ENCODE measurements around the gene CALHM3.
"Not testable (repeated sequence)": the region's sequence is repeated elsewhere in the genome, so short reads cannot be mapped to it uniquely, and the experiment has no call there.

The CALHM3 gene

DNA sequence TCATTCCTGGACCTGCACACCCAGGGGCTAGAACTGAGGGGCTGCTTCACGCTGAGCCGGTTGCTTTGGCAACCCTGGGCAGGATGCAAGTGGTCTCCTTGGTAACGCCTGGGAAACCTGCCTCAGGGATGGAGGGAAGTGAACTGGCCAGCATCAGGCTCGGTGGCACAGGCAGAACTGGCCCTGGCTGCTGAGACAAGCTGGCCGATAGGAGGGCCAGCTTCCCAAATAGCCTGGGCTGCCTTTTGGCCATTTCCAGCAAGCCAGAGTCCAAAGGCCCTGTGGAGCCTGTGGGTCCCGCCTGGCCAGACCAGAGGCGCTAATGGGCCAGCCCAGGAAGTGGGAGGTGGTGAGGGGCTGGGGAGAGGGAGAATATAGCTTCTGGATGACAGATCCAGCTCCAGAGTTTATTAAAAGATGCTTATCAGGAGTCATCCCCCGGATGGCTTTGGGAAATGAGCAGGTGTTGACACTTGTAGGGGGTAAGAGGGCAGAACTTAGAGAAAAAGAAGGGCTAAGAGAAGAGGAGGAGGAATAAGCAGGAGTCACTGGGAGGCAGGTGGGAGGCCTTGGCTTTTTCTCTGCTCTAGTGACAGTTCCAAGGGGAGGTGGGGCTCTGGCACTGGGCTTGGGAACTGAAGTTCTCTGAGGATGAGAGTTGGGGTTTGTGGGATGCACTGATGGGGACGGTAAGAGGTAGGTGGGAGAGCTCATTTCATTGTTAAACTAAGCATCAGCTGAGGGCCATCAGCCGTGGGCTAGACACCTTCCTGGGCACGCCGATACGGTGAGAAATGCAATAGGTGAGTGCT is 24.0 kb upstream of the CALHM3 start:
- no peak for DNase-seq (ENCODE audit: low read depth in 2 of 2, low spot score in 1 of 2)

DNA sequence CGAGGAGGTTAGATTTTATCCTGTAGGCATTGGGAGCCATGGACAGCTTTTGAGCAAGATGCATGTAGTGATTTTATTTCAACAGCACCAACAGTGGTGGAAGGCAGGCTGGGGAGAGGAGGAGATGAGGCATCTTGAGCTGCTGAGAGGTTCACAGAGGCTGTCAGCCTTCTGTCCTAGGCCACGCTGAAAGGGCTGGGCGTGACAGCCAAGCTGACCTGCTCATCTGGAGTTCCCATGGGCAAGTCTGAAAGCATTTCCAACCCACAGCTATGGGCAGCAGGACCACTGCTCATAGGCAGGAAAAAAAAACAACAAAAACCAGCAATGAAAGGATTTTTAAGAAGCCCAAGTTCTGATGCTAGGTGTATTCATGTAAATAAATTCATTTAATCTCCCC is 22.1 kb upstream of the CALHM3 start:
- DNase-seq (ENCODE audit: low read depth in 2 of 2, low spot score in 1 of 2) = no peak

DNA sequence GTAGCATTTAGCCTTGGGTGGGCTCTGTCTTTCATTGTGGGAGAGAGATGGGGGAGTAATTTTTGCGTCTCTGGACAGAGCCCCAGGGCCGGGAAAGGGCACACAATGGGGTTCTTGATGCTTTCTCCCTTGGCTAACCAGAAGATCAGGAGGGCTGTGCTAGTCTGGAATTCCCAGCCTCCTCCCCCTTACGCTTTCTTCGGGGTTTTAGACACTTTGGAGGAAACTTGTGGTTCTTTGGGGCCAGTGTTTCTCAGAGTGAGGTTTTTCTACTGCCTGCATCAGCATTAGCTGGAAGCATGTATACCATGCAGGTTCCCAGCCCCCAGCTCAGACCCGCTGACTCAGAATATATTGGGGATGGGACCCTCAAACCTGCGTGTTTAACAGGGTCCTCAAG is 21.4 kb upstream of the CALHM3 start:
- DNase-seq (ENCODE audit: low read depth in 2 of 2, low spot score in 1 of 2) = no peak

DNA sequence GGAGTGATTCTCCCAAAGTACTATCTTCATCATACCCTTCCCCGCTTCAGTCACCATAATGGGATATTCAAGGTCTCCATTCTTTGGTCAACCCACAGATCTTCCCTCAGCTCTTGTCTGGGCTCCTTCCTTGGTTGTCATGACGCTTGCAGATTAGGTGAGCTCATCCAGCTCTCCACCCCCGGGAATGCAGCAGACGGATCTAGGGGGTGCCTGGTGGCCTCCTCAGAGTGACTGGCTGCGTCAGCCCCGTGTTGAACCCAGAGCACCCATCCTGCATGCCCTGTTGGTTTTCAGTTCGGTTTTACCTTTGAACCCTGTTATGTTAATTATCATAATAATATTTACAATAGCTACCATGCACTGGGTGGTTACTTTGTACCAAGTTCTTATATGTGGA is 20.8 kb upstream of the CALHM3 start:
- DNase-seq (ENCODE audit: low read depth in 2 of 2, low spot score in 1 of 2) = no peak

DNA sequence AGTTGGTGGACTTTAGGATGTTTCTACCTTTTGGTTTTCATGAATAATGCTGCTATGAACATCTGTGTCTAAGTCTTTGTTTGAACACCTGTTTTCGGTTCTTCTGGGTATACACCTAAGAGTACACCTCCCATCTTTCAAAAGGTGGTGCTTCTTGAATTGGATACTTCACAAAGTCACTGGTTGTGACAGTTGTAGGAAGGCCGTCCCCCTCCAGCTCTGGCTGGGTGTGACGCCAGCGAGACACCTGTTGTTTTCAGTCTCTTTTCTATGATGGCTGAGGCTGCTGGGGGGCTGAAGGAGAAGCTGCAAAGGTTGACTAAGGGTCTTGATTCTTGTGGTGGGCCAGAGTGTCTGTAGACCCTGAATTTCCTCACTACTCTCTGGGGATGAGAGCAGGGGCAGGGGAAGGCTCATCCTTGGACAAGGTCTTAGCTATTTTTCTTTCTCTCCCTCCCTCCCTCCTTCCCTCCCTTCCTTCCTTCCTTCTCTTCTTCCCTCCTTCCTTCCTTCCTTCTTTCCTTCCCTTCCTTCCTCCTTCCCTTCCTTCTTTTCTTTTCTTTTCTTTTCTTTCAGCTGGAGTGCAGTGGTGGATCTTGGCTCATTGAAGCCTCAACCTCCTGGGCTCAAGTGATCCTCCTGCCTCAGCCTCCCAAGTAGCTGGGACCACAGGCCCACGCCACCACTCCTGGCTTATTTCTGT is 20.0 kb upstream of the CALHM3 start:
- DNase-seq (ENCODE audit: low read depth in 2 of 2, low spot score in 1 of 2) = no peak

DNA sequence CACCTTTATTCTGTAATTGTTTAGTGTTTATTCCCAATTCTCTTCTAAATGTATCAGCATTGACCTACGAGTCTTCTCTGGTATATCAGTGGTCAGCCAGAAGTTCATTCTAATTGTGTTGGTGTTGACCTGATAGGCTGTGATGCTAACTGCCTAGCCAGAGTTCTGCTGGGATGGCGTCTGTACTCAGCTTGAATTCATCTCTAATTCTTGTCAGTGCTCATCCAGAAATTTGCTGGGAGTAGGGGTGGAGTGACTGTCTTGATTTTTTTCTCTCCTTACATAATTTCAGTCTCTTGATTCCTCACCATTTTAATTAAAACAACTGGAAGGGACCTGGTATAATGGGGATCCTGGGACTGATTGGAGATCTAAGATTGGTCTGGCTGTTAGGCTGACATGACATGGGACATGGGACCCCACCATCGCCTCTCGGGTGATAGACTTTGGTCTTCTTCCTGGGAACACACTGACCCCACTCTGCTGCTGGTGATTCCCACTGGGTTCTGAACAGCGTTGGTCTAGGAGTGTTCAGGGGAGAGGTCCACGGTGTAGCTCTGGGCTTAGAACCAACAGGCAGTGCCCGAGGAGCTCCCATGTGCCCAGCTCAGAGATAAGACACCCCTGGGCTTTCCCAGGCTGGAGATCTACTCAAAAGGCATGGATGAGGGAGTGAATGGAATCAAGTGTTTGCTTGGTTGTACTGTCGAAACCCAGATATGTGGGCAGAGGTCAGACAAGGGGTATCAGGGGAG is 18.3 kb upstream of the CALHM3 start:
- no peak for DNase-seq (ENCODE audit: low read depth in 2 of 2, low spot score in 1 of 2)

DNA sequence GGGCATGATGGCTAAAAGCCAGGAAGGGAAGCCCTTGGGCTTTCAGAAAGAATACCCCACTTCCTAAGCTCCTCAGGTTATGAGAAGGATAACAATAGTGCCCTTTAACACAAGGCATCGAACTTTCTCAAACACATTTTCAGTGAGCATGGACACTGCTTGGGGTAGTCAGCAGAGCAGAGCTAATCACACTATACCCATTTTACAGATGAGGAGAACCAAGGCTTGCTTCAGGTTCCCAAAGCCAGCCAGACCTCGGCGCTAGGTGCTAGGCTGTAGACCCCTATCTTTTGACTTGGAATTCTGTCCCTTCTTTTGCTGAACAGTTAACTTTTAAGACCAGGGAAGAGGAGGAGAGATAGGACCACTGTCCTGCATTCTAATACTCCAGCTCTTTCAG is 16.3 kb upstream of the CALHM3 start:
- DNase-seq (ENCODE audit: low read depth in 2 of 2, low spot score in 1 of 2) = no peak

DNA sequence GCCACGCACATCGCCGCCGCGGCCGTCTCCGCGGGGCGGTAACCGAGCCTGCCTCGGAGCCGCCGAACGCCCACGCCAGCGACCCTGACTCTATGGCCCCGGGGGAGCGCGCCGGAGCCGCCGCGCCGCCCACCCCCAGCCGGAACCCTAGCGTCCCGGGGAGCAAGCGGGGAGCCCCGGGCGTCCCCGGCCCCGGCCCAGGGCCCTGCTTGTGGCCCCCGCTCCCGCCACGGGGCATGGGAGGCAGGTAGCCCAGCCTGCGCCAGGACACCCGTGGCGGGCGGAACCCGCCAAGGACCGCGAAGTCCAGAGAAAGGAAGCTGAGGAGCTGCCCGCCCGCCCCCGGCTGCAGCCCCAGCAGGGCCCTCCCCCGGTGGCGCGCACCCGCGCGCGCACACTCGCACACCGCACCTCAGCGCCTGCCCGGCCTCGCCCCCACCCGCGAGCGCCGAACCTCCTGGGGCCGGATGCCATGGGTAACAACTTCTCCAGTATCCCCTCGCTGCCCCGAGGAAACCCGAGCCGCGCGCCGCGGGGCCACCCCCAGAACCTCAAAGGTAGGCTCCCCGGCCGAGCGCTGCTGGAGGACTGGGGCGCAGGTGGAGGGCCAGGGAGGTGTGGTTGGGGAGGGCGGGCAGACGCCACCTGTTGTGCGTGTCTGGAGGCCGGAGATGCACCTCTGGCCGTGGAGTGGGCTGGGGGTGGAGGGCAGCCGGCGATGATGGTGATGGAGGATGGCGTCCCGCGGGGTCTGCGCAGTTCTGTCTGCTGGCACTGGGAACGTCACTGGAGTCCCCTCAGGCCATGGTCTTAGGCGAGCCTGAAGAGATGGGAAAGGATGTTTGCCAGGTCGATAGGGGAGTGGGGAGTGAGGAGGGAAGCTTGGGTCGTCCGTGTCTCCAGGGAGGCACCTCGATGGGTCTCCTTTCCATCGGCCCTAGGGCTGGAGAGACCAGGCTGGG is 15.2 kb upstream of the CALHM3 start:
- no peak for DNase-seq (ENCODE audit: low read depth in 2 of 2, low spot score in 1 of 2)

DNA sequence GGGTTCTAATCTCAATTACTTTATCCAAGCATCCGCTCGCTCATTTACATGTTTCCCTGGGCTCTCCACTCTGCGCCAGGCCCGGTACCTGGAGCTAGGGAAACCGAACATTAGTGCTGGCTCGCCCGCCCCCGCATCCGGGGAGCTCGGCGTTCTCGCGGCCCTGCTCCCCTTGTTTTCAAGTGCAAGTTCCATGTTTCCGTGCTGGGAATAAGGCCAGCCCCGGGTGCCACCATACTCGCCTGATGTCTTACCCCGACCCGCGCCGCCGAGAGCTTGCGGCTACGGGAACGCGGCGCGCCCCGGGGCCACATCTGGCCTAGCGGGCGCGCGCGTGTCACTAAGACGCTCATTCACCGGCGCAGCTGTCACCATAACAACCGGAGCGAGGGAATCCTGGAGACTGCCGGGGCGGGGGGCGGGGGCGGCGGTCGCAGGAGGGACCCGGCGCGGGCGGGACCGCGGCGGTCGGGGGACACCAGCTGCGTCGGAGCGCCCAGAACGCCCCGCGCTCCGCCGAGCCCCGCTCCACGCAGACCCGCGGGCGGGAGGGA is 14.4 kb upstream of the CALHM3 start, which contains the start of gene NEURL1:
Gene NEURL1 (plus strand): TSS at position 344 of the 554 bp plus-strand sequence. CDS start 683 bp downstream, outside the sequence.
- DNase-seq (ENCODE audit: low read depth in 2 of 2, low spot score in 1 of 2) = no peak

DNA sequence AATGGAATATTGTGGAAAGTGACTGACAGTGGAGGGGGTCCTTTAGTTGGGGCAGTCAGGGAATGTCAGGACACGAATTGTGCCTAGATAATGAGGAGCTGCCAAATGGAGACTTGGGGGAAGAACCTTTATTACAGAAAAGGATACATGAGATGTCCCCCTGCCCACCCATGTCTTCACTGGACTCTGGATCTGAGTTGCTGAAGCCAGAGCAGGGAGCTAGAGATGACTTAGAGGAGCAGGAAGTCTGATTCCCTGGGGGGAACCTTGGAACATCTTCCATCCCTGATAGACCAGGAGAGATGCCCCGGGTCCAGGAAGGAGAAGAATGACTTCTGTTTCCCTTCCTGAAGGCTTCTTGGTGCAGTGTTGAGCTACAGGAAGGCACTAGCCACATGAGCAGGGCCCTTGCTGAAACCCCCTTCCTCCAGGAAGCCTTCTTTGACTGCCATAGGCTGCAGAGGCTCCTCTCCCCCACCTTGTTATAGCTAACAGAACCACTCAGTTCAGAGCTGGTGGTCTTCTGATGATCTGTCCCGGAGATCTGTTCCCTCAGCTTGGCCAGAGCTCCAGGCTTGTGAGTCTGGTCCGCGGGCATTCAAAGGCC is 13.7 kb upstream of the CALHM3 start:
- DNase-seq (ENCODE audit: low read depth in 2 of 2, low spot score in 1 of 2) = no peak

DNA sequence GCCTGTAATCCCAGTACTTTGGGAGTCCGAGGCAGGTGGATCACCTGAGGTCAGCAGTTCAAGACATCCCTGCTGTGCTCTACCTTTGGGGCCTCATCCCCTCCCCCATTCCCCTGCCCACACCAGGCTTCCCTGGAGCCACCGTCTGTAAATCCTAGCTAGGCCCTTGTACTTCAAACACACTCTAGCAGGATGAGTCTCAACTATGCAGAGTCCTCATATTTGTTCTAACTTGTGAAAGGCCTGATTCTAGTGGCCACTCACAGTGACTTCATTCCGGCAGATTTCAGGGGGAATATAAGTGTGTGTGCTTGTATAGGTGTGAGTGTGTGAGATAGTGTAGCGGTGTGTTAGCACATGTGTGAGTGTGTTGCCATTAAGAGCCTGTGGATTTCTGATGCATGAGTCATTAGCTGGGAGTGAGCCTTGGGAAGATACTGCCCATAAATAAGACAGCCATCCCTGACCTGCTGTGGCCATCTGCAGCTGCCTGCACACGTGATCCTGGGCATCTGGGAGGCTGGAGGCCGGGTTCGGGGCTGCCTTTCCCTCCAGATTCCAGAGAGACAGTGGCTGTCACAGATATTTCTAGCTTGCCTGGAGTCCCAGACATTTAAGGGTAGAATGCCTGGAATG is 12.8 kb upstream of the CALHM3 start:
- DNase-seq (ENCODE audit: low read depth in 2 of 2, low spot score in 1 of 2) = no peak

DNA sequence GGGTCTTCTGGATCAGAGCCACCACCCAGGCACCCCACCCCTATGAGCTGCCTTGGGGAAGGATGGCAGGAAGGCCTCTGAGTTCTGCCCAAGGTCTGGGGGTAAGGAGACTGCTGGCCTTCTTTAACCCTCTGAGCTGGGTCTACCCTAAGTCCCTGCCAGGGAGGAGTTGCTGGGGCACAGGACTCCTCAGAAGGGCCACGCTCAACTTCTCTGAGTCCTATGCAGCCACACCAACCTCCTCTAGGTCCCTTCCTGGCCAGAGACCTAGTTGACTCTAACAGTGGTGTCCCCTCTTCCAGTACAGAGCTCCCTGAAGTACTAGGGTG is 11.9 kb upstream of the CALHM3 start:
- no peak for DNase-seq (ENCODE audit: low read depth in 2 of 2, low spot score in 1 of 2)

DNA sequence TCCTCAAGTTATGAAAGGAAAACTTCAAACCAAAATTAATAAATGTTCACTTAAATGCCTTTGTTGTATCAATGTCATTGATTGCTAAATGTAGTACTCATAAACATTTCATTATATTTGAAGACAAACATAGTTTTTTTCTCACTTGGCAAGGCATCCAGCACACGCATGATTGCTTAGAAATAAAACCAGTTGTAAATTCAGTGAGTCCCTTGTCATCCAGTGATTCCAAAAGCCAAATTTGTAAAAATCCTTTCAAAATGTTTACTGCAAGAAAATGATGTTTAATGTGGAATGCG is 8.3 kb upstream of the CALHM3 start:
- DNase-seq (ENCODE audit: low read depth in 2 of 2, low spot score in 1 of 2) = no peak

DNA sequence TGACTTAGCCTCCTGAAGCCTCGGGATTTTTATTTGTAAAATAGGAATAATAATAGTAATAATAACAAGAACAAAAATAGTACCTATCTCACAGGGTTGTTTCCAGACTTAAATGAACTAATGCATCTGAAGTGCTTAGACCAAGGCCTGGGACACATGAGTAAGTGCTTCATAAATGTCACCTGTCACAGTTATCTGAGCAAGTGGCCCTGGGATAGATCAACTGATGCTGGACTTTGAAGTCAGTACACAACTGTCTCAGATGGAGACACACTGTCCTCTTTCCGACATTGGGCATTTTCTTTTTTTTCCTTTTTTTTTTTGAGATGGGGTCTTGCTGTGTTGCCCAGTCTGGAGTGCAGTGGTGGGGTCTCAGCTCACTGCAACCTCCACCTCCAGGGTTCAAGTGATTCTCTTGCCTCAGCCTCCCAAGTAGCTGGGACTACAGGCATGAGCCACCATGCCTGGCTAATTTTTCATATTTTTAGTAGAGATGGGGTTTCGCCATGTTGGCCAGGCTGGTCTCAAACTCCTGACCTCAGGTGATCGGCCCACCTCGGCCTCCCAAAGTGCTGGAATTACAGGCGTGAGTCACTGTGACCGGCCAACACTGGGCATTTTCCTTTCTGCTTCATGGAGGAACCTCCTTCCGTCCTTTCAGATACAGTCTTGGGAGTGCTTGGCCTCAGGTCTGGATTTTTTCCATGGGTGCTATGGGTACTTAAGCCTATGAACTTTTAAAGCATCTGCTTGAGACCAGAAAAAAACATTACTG is 7.8 kb upstream of the CALHM3 start:
- DNase-seq (ENCODE audit: low read depth in 2 of 2, low spot score in 1 of 2) = not testable (repeated sequence)

DNA sequence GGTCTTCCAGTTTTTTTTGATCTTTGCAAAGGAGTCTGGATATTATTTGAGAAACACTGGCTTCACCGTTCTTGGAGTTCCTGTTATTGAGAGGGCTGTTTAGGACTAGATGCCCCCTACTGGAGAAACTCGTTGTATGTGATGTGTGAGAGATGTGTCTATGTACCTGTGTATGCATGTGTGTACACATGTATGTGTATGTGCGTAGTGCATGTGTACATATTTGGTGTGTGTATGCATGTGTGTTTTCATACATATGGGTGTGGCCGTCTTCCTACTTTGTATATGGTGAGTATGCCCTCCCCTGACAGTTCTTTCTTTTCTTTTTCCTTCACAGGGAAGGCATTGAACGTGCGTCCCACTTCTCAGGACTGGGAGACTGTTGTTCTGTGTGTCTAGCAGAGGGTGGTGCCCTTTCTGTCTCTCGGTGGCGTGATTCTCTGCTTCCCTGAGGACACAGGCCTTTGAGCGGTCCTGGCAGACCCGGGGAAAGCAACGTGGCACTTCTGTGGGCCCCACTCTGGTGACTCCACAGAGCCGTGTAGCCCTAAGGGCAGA is 3.0 kb upstream of the CALHM3 start:
- no peak for DNase-seq (ENCODE audit: low read depth in 2 of 2, low spot score in 1 of 2)

DNA sequence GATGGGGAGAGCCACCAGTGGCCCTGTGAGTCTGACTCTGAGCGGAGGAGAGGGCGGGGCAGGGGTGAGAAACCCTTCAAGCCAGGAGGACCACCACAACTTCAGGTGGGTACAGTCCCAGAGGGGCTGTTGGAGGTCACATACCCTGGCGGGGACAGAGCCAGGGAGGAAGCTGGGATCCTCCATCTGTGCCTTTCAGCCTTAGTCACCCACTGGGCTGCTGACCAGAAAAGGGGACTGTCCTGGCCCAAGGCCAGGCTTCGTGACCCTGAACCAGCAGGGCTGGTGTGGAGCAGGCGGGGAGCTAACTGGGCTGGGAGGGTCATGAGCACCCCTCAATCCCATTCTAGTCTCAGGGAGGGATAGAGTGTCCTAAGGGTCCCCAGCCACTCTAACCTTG is 1.5 kb upstream of the CALHM3 start:
- no peak for DNase-seq (ENCODE audit: low read depth in 2 of 2, low spot score in 1 of 2)

DNA sequence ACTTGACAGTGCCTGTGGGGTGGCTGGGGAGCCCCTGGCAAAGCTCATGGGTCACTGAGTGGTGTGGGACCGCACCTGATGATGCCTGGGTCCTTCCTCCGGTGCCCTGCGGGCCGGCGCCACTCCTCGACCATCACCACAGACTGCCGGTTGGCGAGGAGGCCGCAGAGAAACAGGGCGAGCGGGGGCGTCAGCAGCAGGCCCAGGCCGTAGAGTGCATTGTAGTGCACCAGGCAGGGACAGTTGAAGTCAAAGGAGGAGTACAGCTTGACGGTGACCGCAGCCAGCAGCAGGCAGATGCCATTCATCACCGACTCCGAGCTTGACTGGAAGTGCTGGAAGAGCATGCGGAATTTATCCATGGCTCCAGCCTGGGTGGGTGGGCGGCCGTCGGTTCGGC is 369 bp downstream of the CALHM3 start:
- no peak for DNase-seq (ENCODE audit: low read depth in 2 of 2, low spot score in 1 of 2)

DNA sequence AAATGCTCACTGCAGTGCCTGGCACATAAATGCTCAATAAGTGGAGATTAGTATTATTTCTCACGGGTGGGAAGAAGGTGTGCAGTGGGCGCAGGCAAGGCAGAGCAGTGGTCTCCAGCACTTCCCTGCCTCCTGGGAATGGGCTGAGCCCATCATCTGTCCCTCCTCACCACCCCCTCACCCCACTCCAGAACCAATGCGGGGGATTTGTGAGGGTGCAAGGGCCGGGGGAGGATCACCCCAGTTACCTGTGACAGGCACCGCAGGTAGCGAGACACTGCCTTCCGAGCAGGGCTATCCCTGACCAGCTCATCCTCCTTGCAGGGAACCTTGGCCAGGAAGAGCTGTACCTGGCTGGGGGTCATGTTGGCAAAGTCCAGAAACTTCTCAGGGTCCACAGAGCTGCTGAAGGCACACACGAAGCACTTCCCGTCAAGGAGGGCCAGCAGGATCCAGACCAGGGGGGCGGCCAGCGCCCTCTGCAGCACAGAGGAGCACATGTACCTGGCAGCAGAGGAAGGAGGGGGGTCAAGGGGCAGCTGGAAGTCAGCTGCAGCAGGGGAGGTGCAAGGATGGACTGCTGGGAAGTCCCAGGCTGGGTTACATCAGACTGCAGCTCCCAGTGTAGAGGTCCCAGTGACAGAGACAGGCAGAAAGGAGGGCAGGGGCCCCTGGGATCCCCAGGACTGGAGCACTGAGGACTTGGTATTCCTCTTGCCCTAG is 2.8 kb downstream of the CALHM3 start:
- DNase-seq (ENCODE audit: low read depth in 2 of 2, low spot score in 1 of 2) = no peak
